GM18873 (cell line): ENCODE measurements around the gene STUM.

Source experiments
- ATAC-seq: cut with Tn5 transposase; IDR thresholded peaks from one replicate; pipeline ENCODE4 v1.9.1; 2021; ENCODE audit warnings: mild to moderate bottlenecking, moderate library complexity, moderate number of reproducible peaks; ENCODE audit not compliant: unreplicated experiment, low FRiP score

The STUM gene

GRCh38 chr1:226647719-226648118 is 99.2 kb downstream of the STUM start:
- no peak for ATAC-seq

GRCh38 chr1:226648421-226648820 is 99.9 kb downstream of the STUM start:
- ATAC-seq, result no peak

- ATAC-seq, result no peak
Observed at GRCh38 chr1:226649244-226649643, 100.7 kb downstream of the STUM start.

- no peak for ATAC-seq
Observed at GRCh38 chr1:226649780-226650179, 101.2 kb downstream of the STUM start.

- ATAC-seq, result no peak
Observed at GRCh38 chr1:226650236-226650841, 101.8 kb downstream of the STUM start.

GRCh38 chr1:226651041-226651731 is 102.6 kb downstream of the STUM start:
- ATAC-seq, result no peak

GRCh38 chr1:226651732-226652105 is 103.2 kb downstream of the STUM start:
- ATAC-seq, result no peak

- ATAC-seq, result no peak
Observed at GRCh38 chr1:226652613-226653012, 104.0 kb downstream of the STUM start.

- peak; percentile 60 for ATAC-seq
Observed at GRCh38 chr1:226653311-226653921, 104.9 kb downstream of the STUM start.

GRCh38 chr1:226654046-226654667 is 105.6 kb downstream of the STUM start:
- no peak for ATAC-seq

GRCh38 chr1:226654668-226655055 is 106.1 kb downstream of the STUM start:
- ATAC-seq, result no peak

- ATAC-seq, result no peak
Observed at GRCh38 chr1:226655251-226656163, 106.9 kb downstream of the STUM start.

GRCh38 chr1:226656201-226656600 is 107.6 kb downstream of the STUM start:
- ATAC-seq, result no peak

- ATAC-seq, result no peak
Observed at GRCh38 chr1:226656601-226657277, 108.2 kb downstream of the STUM start.

- ATAC-seq, result no peak
Observed at GRCh38 chr1:226657895-226658545, 109.5 kb downstream of the STUM start.

- no peak for ATAC-seq
Observed at GRCh38 chr1:226658546-226659125, 110.1 kb downstream of the STUM start.
